LNCAP (cell line): ENCODE measurements around the gene CST9L.

ENCODE experiments used
- TF ChIP-seq, protein P1 (sequence below): fragments of 450-650 bp; IDR thresholded peaks from 2 replicates; pipeline ENCODE4 v1.5.1; 2017; ENCODE audit warnings: mild to moderate bottlenecking

Gene CST9L

DNA sequence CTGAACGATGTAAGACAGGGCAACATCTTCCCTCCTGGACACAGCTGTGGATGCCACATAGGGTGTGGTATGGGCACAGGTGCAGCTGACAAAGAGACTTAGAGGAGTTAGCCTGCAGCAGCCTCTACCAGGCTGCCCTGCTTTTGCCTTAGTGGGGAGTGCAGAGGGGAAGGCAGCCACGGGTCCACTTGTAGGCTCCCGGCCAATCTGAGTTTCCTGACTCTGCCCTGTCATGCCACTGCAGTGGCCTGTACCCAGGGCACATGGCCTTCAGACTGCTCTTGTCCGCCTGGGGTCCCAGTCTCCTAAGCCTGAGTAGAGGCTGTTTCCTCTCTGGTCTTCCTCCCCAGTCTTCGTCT, 17.1 kb upstream of the CST9L start:
- TF ChIP-seq, protein P1, sequence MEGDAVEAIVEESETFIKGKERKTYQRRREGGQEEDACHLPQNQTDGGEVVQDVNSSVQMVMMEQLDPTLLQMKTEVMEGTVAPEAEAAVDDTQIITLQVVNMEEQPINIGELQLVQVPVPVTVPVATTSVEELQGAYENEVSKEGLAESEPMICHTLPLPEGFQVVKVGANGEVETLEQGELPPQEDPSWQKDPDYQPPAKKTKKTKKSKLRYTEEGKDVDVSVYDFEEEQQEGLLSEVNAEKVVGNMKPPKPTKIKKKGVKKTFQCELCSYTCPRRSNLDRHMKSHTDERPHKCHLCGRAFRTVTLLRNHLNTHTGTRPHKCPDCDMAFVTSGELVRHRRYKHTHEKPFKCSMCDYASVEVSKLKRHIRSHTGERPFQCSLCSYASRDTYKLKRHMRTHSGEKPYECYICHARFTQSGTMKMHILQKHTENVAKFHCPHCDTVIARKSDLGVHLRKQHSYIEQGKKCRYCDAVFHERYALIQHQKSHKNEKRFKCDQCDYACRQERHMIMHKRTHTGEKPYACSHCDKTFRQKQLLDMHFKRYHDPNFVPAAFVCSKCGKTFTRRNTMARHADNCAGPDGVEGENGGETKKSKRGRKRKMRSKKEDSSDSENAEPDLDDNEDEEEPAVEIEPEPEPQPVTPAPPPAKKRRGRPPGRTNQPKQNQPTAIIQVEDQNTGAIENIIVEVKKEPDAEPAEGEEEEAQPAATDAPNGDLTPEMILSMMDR: no peak

DNA sequence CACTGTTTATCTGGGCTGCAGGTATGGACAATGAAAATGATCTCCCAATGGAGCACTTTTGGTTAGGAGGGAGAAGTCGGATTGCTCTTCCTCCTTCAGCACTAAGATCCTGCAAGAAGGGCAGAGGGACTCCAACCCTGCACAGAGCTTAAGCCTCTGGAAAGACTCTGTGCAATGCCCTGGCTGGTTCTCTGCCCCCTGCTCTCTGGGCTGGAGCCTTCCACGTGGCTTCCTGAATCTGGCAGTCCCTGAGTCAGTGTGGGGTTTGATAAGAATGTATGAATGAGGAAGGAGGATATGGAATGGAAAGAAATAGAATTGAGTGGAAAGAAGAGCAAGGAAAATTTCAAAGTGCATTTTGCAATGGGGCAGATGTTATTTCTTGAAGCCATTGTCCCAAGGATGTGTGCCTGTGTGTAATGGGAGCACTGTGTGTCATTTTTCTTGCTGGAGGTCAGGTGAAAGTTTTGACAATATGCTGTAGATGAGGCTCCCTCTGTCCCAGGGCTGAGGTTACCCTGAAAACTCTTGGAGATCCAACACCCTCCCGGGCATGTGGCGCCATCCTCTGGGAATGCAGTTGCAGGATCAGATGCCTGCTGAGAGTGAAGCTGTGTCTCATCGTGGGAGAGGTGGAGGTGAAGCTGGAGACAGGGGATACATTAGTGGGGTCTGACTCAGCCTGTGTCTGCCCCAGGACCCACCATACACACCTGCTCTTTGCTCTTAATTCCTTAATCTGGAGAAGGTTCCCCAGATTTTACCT, 16.3 kb upstream of the CST9L start:
- TF ChIP-seq, protein P1: no peak

DNA sequence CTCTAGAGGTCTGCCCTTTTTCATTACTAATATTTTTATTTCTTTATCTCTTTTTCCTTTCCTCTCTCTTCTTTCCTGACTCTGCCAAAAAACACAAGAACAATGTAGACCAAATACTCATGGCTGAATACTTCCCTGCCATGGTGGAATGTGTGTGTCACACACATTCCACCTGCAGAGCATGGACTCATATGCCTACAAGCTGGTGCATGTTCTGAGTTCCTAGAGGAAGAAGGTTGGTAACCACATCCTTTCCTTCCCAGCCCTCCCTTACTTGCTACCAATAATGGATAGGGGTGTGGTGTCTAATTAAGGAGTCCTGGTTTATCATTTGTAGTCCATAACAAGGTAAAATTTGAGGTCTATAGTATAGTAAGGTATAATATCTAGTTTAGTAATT, 15.2 kb upstream of the CST9L start:
- TF ChIP-seq, protein P1: no peak

DNA sequence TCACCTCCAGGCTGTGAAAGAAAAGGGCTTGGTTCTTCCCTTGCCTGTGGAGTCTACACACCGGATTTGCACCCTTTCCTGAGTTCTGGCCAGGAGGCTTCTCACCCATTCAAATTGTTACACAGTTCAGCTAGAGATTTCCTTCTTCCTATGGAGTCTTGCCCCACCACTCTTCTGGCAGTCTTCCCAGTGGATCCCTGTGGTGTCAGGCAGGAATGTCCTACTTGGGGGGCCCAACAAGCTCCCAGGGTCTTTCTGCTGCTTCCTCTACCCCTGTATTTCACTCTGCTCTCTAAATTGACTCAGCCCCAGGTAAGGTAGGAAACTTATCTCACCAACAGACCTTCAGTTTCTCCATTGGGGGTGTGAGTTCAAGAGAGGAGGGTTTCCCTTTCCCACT, 14.0 kb upstream of the CST9L start:
- TF ChIP-seq, protein P1: no peak

DNA sequence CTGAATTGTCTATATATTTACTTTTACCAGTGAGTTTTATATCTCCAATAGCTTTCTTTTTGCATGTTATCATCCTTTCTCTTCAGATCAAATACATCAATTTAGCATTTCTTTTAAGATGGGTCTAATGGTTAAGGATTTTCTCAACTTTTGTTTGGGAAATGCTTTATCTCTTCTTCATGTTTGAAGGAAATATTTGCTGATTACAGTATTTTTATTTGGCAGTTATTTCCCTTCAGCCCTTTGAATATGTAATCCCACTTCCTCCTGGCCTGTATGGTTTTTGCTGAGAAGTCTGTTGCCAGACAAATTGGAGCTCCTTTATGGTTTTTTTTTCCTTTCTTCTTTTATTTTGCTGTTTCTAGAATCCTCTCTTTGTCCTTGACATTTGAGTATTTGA, 6.7 kb upstream of the CST9L start:
- TF ChIP-seq, protein P1: no peak

DNA sequence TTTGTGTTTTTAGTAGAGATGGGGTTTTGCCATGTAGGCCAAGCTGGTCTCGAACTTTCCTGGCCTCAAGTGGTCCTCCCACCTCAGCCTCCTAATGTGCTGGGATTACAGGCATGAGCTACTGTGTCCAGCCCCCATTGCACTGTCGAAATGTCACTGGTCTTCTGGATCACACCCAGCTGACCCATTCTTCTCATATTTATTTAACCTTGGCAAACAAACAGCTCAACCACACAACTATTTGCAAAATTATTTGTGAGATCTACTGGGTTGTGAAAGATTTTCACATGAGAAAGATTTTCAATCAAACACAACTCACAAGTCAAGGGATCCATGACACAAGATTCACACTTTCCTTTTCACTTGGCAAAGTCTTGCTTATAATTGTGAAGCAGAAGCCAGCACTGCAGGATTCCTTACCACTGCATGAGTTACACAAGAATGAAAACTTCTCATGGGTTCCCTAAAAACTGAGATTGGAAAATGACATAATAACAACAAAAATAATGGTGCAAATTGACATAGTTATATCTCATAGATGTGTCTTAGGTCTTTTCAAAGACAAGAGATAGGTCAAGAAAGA, 2.0 kb upstream of the CST9L start:
- TF ChIP-seq, protein P1: no peak

DNA sequence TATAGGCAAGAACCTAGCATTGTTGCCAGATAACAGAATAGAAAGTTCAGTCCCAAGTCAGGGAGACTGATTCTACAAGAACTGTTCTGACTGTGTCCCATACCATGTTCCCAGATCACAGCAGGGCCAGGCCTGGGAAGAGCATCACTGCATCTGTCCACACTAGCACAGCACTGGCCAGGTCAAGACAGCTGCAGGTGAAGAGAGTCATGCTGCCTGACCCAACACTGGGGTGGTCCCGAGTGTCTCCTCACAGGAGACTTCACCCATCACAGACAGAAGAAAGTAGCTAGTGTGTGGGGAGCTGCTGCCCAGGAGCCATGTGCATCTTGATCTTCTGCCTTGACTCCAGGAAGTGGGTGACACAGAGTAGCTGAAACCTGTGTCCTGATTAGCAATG, 1.3 kb upstream of the CST9L start:
- TF ChIP-seq, protein P1: no peak
